Activated naive CD4-positive, alpha-beta T cell treated with anti-CD3 and anti-CD28 coated beads, Interleukin-2, amount 10 ng/mL, durations not matched to agents 7 days and 5 days (primary cell): ENCODE measurements around the gene ANKDD1B.
"Not testable (repeated sequence)": the region's sequence is repeated elsewhere in the genome, so short reads cannot be mapped to it uniquely, and the experiment has no call there.

ENCODE experiments used
- CTCF ChIA-PET: fragments of 350-600 bp; sonication (Branson Sonifier 250); formaldehyde crosslinking; loops from one replicate; lab custom pipeline; 2021; ENCODE audit warnings: antibody characterized with exemption; lab: Charles Lee
- DNase-seq: peaks from one replicate; pipeline ENCODE4 v3.0.0-alpha.2; 2020
- H3K27ac Mint-ChIP-seq: one replicate; pipeline ENCODE4 v1.8.0; 2021; ENCODE audit warnings: mild to moderate bottlenecking, moderate library complexity, mixed read lengths
- H3K27me3 Mint-ChIP-seq: one replicate; pipeline ENCODE4 v1.8.0; 2021; ENCODE audit warnings: mild to moderate bottlenecking, mixed read lengths
- H3K36me3 Mint-ChIP-seq: one replicate; pipeline ENCODE4 v1.8.0; 2021; ENCODE audit warnings: mixed read lengths
- H3K4me1 Mint-ChIP-seq: one replicate; pipeline ENCODE4 v1.8.0; 2021; ENCODE audit warnings: mixed read lengths
- H3K4me3 Mint-ChIP-seq: one replicate; pipeline ENCODE4 v1.8.0; 2021; ENCODE audit warnings: mild to moderate bottlenecking, moderate library complexity, mixed read lengths
- H3K9me3 Mint-ChIP-seq: one replicate; pipeline ENCODE4 v1.8.0; 2021; ENCODE audit warnings: mixed read lengths

The ANKDD1B gene

DNA sequence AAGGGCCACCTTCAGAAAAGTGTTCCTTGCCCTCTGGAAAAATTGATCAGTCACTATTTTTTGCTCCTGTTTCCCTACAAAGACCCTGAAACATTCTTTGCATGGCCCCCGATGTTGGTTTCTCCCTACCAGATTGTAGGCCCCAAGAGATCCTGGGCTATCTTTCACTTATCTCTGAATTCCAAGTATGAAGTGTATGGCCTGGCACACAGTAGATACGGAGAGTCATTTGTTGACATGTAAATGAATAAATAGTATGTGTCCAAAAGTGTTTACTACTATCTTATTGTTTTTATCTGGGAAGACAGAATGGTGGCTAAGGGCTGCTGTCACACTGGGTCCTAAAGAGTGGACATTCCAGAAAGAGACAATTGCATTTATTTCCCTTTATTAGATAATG, 7.4 kb upstream of the ANKDD1B start:
- CTCF ChIA-PET = no interaction called here
- no peak overlapping the region for H3K4me3 Mint-ChIP-seq
- peaks cover 18% of the 10 kb centered on the region for H3K4me1 Mint-ChIP-seq
- DNase-seq = no peak
- no peak overlapping the region for H3K27ac Mint-ChIP-seq
- no peaks in the 10 kb centered on the region for H3K9me3 Mint-ChIP-seq
- H3K36me3 Mint-ChIP-seq = peaks cover 33% of the 10 kb centered on the region
- no peaks in the 10 kb centered on the region for H3K27me3 Mint-ChIP-seq

DNA sequence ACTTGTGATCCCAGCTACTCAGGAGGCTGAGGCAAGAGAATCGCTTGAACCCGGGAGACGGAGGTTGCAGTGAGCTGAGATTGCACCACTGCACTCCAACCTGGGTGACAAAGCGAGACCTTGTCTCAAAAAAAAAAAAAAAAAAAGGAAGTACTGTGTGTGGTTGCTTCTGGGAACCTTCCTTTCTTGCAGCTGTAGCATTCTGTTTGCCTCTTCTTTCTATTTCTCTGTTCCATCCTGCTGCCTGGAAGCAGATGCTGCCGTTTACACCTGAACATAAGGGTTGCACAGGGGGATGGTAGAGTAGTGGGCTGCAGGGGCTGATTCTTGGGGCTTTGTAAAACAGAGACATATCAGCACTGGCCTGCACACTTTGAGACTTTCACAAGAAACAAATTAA, 3.9 kb upstream of the ANKDD1B start:
- Mint-ChIP-seq H3K36me3 (peaks cover 21% of the 10 kb centered on the region), H3K27me3 (peaks cover 12% of the 10 kb centered on the region)
- H3K4me1 Mint-ChIP-seq, CTCF ChIA-PET, H3K9me3 Mint-ChIP-seq, H3K27ac Mint-ChIP-seq, DNase-seq, H3K4me3 Mint-ChIP-seq: not testable (repeated sequence)

DNA sequence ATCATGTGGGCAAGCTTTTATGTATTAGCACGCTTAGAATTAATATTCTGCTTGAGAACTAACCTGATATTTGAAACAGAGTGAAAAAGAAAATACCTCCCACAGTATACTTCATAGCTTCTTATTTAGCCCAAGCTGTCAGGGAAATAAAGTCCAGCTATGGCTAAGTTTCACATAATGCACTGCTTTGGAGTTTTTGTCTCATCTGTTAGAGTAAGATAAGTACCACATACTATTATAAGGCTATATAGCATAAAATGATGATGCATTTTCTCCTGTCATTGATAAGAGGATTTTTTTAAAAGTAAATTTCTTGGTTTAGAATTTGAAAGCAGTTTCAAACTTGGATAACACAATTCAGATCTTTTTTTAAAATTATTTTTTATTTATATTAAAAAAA, 2.4 kb upstream of the ANKDD1B start:
- H3K36me3 Mint-ChIP-seq = peaks cover 10% of the 10 kb centered on the region
- H3K4me3 Mint-ChIP-seq = no peak overlapping the region
- CTCF ChIA-PET = no interaction called here
- no peak for DNase-seq
- H3K27ac Mint-ChIP-seq = no peak overlapping the region
- no peaks in the 10 kb centered on the region for H3K9me3 Mint-ChIP-seq
- peaks cover 16% of the 10 kb centered on the region for H3K27me3 Mint-ChIP-seq
- H3K4me1 Mint-ChIP-seq = peaks cover 8% of the 10 kb centered on the region

DNA sequence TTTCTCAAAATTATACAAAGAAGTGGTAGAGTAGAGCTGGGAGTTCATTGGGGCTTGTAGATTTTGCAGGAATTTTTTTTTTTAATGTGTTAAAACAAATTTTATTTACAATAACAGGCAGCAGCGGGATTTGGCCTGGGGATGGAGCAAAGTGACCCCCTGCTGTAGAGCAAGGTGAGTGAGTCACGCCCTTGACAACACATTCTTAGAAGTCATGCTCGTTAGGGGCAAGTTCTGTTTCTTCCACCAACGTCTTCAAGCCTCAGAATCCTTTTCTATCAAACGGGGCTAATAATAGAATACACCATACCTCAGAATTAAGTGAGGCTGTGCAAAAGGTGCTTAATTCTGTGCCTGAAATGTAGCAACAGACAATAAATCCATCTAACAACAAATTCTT, 1.1 kb upstream of the ANKDD1B start:
- DNase-seq = no peak
- Mint-ChIP-seq H3K36me3 (peaks cover 9% of the 10 kb centered on the region), H3K9me3 (no peaks in the 10 kb centered on the region), H3K27ac (no peak overlapping the region), H3K4me3 (no peak overlapping the region), H3K4me1 (peaks cover 8% of the 10 kb centered on the region), H3K27me3 (peaks cover 16% of the 10 kb centered on the region)
- CTCF ChIA-PET = no interaction called here

DNA sequence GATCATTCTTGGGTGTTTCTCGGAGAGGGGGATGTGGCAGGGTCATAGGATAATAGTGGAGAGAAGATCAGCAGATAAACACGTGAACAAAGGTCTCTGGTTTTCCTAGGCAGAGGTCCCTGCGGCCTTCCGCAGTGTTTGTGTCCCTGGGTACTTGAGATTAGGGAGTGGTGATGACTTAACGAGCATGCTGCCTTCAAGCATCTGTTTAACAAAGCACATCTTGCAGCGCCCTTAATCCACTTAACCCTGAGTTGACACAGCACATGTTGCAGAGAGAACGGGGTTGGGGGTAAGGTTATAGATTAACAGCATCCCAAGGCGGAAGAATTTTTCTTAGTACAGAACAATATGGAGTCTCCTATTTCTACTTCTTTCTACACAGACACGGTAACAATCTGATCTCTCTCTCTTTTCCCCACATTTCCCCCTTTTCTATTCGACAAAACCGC, 368 bp upstream of the ANKDD1B start:
- CTCF ChIA-PET, H3K36me3 Mint-ChIP-seq, H3K4me3 Mint-ChIP-seq, H3K27ac Mint-ChIP-seq, H3K4me1 Mint-ChIP-seq, DNase-seq, H3K9me3 Mint-ChIP-seq: not testable (repeated sequence)
- H3K27me3 Mint-ChIP-seq = peaks cover 16% of the 10 kb centered on the region

DNA sequence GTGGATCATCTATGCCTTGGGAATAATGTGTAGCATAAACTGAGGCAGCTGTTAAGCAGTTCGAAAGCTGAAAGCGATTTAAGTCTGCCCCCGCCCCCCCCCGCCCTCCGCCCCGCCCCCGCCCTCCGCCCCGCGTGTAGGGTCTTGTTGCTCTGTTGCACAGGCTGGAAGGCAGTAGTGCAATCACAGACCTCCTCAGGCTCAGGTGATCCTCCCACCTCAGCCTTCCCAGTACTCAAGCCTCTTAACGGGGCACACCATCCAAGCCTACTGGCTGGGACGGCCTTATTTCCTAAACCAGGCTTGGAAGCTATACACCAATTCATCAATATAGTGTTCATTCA, 945 bp downstream of the ANKDD1B start:
- CTCF ChIA-PET = no interaction called here
- peaks cover 8% of the 10 kb centered on the region for H3K4me1 Mint-ChIP-seq

DNA sequence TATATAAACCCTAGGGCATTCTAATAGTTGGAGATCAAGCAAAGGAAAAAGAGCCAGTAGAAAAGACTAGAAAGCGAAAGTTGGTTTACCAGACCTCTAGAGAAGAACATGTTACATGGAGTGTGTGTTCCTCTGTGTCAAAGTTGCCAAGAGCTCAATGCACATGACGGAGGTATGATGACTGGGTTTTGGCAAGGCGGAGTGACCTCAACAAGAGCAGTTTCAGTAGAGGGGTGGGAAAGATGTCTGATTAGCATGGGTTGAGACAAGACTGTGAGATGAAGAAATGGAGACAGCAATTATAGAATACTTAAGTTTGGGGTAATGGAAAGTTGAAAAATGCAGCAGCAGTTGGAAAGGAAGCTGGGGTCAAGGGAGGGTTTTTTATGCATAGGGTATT, 1.6 kb downstream of the ANKDD1B start:
- Mint-ChIP-seq H3K27ac (no peak overlapping the region), H3K9me3 (no peaks in the 10 kb centered on the region), H3K4me3 (no peak overlapping the region), H3K36me3 (peaks cover 5% of the 10 kb centered on the region), H3K4me1 (peaks cover 4% of the 10 kb centered on the region), H3K27me3 (peaks cover 16% of the 10 kb centered on the region)
- CTCF ChIA-PET = no interaction called here
- no peak for DNase-seq

More for the DNA sequence above, 945 bp downstream of the ANKDD1B start:
- no peak for DNase-seq
- Mint-ChIP-seq H3K36me3 (peaks cover 5% of the 10 kb centered on the region), H3K9me3 (no peaks in the 10 kb centered on the region), H3K4me3 (no peak overlapping the region), H3K27ac (no peak overlapping the region), H3K27me3 (peaks cover 16% of the 10 kb centered on the region)

DNA sequence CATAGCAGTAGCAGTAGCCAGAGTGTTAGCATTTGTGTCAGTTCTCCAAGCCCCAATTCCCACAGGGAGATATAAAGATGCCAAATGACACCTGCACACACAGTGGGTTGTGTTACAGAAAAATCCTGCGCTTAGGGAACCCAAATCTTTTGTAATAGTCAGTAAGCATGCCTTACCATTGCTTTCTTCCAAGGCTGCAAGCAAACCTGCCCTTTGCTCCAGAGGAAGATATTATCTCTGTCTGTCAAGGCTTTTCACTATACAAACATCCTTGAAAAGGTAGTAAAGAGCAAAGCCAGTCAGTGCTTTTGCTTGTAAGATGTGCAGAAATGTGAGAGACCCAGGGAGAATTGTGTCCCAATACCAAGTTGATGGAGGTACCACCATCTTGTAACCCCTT, 2.9 kb downstream of the ANKDD1B start:
- Mint-ChIP-seq H3K27ac (no peak overlapping the region), H3K9me3 (no peaks in the 10 kb centered on the region), H3K4me3 (no peak overlapping the region), H3K27me3 (peaks cover 16% of the 10 kb centered on the region), H3K4me1 (peaks cover 4% of the 10 kb centered on the region), H3K36me3 (peaks cover 3% of the 10 kb centered on the region)
- no peak for DNase-seq
- CTCF ChIA-PET = no interaction called here

DNA sequence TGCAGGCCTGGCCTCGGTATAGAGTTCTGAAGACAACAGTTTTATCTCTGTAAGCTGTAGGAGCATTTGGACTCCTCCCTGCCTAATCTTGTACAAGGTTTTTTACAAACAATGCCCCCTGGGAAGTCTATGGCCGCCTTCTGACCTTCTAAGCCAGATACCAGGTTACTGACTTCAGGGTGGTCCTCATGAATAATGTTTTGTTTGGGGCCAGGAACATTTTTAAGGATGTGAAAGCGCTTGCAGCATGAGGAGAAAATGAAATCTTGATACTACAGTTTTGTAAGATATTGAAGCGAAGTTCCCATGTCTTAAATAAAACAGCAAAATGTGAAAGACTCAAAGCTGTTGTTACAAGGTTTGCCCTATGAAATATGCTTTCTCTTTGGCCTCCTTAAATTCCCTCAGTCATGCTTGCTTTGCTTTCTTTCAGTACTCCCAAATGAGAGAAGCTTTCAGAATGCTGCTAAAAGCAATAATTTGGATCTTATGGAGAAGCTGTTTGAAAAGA, 5.2 kb downstream of the ANKDD1B start:
- no peak overlapping the region for H3K27ac Mint-ChIP-seq
- no peak overlapping the region for H3K4me3 Mint-ChIP-seq
- no peaks in the 10 kb centered on the region for H3K36me3 Mint-ChIP-seq
- CTCF ChIA-PET = interaction anchor here (1.3 kb wide), 1 partner anchor 16 kb away, joined by 4 read pairs; no protein-coding TSS in a partner anchor
- no peaks in the 10 kb centered on the region for H3K4me1 Mint-ChIP-seq
- DNase-seq = no peak
- H3K27me3 Mint-ChIP-seq = peaks cover 14% of the 10 kb centered on the region
- H3K9me3 Mint-ChIP-seq = no peaks in the 10 kb centered on the region

DNA sequence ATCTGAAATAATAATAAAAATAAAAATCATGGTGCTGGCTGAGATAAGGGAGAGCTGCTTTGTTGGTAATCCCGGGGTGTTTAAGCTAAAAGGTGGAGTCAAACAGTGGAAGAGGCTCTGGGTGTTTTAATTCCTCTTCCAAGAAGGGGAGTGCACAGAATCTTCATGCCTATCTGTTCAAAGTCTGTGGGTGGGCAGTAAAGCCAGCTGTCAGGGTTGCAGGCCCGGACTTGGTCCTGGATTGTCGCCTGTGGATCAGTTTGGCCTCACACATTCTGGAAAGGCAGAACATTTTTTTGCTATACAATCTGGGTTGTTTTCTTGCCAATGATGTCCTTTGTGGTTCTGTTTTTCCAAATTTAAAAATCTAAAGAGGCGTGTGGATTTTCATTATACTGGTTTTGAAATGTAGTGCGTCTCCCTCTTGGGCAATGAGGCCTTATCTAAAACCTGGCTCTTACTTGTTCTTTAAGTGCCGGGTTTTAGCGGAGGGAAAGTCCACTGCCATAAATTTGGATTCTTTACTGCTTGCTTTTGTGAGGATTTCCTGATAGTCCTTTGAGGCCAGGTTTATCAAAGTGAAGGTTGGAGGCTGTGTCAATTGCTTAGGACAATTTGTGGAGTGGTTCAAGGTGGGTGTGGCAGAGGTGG, 5.8 kb downstream of the ANKDD1B start:
- Mint-ChIP-seq H3K27ac (no peak overlapping the region), H3K27me3 (peaks cover 10% of the 10 kb centered on the region), H3K36me3 (no peaks in the 10 kb centered on the region), H3K4me1 (no peaks in the 10 kb centered on the region), H3K9me3 (no peaks in the 10 kb centered on the region), H3K4me3 (no peak overlapping the region)
- no peak for DNase-seq
- CTCF ChIA-PET = interaction anchor here (1.3 kb wide), 1 partner anchor 16 kb away, joined by 4 read pairs; no protein-coding TSS in a partner anchor

DNA sequence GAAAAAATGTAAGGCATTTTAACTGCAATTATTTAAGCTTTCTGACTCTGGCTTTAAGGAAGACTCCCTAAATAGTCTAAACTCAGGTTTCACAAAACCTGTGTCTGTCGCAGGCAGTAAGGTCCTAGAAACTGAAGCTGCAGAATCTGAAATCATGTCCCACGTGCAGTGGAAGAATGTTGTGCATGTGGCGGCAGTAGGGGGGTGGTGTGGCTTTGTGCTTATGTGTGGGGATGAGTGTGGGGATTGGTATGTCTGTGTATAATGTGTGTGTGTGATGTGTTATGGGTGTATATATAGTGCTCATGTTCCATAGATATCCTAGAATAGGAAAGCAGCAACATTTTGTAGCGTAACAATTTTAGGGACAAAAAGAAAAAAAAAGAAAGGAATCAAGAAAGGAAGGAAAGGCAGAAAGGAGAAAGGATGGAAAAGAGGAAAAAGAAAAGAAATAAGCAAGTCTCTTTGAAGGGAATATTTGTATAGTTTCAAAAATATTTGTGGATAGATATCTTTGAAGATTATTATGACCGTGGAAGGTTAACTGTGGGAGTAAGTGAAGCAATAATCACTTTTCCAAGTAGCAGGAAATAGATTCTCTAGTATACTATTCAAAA, 6.6 kb downstream of the ANKDD1B start:
- no peaks in the 10 kb centered on the region for H3K4me1 Mint-ChIP-seq
- no peak overlapping the region for H3K27ac Mint-ChIP-seq
- H3K36me3 Mint-ChIP-seq = no peaks in the 10 kb centered on the region
- peaks cover 8% of the 10 kb centered on the region for H3K27me3 Mint-ChIP-seq
- no peak overlapping the region for H3K4me3 Mint-ChIP-seq
- CTCF ChIA-PET = no interaction called here
- DNase-seq = no peak
- no peaks in the 10 kb centered on the region for H3K9me3 Mint-ChIP-seq

DNA sequence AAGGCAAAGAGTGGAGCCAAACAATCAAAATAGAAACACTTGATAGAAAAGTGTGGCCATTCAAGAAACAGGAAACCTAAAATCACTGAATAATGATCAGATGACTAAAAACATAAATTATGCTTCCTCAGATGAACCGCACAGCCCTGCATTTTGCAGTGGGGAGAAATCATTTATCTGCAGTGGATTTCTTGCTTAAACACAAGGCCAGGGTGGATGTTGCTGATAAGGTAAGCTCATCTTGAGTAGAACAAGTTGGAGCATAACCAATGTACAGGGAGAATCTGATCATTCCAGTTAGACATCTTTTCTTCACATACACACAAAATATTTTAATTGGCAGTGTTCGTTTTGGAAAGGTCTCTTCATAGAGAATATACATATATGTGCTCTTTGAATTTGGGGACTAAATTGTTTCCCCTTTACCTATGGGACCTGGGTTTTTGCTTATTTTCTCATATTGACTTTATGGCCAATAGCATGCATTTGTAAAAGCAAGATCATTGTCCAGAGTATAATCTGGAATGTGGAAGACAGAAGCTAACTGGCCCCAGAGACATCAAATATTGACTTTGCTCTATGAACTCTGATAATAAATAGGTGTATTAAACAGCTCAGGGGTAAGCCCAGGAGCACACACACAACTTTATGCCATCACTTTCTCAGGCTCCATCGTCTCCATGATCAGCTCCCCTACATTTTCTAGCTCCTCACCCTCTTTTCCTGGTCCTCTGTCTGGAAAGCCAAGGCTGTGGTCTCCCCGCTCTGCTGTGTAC, 9.1 kb downstream of the ANKDD1B start:
- no peak for DNase-seq
- Mint-ChIP-seq H3K36me3 (no peaks in the 10 kb centered on the region), H3K4me1 (no peaks in the 10 kb centered on the region), H3K9me3 (no peaks in the 10 kb centered on the region), H3K27ac (no peak overlapping the region), H3K4me3 (no peak overlapping the region), H3K27me3 (peaks cover 5% of the 10 kb centered on the region)
- CTCF ChIA-PET = no interaction called here

DNA sequence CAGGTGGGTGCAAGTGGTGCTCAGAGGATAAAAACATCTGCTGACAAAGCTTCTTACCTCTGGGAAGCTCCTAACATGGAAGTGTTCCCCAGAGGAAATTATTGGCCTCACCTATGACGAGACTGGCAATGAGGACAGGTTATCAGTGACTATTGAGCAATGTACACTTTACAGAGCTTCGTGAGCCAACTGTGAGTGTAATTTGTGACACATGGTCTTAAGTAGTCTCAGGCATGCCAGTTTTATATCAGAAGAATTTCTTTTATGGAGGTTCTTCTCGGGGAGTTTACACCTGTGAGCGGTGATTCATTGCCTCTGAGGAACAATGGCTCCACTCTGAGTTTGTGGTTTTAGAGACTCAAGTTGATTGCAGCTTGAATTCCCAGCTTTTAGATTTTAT, 11.3 kb downstream of the ANKDD1B start:
- Mint-ChIP-seq H3K4me1 (no peaks in the 10 kb centered on the region), H3K27me3 (peaks cover 5% of the 10 kb centered on the region), H3K4me3 (no peak overlapping the region), H3K27ac (no peak overlapping the region), H3K9me3 (no peaks in the 10 kb centered on the region), H3K36me3 (no peaks in the 10 kb centered on the region)
- CTCF ChIA-PET = no interaction called here
- DNase-seq = no peak

DNA sequence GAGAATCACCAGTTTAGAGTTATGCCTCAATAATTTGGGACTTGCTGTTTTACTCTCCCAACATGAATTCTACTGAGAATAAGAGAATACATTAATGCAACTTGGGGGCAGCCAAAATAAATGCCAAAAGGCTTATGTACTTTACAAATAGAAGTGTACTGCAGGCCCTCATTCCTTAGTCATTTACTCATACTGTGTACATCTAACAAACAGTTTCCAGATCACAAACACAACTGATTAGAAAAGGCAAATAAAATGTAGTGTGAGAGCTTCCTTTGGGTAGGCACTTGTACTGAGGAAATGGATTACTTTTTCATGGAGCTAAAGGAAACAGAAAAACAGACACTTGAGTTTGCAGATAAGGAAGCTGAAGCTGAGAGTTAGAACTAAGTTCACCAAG, 12.6 kb downstream of the ANKDD1B start:
- H3K27me3 Mint-ChIP-seq = peaks cover 5% of the 10 kb centered on the region
- no peaks in the 10 kb centered on the region for H3K9me3 Mint-ChIP-seq
- no peak for DNase-seq
- H3K4me3 Mint-ChIP-seq = no peak overlapping the region
- no peak overlapping the region for H3K27ac Mint-ChIP-seq
- H3K36me3 Mint-ChIP-seq = no peaks in the 10 kb centered on the region
- H3K4me1 Mint-ChIP-seq = no peaks in the 10 kb centered on the region
- CTCF ChIA-PET = no interaction called here
